ENCODE measurements around the gene TMUB2.

The TMUB2 gene

DNA sequence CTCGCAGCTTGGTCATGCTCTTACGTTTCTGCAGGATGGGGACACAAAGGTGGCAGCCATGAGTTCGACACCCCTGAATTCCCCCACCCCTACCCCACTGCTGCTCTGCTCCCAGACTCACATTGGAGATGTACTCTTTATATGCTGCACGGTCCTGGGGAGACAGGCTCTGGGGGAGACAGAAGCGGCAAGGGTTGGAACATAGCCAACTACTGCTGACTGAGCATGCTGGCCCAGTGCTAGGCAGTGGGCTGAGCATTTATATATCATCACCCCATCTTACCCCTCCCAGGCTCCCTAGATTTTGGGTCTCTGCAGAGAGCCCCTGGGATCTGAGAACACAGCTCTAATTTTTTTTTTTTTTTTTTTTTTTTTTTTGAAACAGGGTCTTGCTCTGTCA is 21.0 kb downstream of the TMUB2 start (continued):
- no peak for TF ChIP-seq ZNF701 (tag by site-specific recombination; IDR thresholded peaks at IDR 0.05)
- TF ChIP-seq ZNF785 (tag by site-specific recombination; IDR thresholded peaks at IDR 0.05): no peak
- no peak for TF ChIP-seq ZNF518A (tag by site-specific recombination; conservative IDR thresholded peaks at IDR 0.05; ENCODE audit: low read depth)
- TF ChIP-seq GLIS1 (tag by site-specific recombination; IDR thresholded peaks at IDR 0.05): no peak
- TF ChIP-seq, protein P1, sequence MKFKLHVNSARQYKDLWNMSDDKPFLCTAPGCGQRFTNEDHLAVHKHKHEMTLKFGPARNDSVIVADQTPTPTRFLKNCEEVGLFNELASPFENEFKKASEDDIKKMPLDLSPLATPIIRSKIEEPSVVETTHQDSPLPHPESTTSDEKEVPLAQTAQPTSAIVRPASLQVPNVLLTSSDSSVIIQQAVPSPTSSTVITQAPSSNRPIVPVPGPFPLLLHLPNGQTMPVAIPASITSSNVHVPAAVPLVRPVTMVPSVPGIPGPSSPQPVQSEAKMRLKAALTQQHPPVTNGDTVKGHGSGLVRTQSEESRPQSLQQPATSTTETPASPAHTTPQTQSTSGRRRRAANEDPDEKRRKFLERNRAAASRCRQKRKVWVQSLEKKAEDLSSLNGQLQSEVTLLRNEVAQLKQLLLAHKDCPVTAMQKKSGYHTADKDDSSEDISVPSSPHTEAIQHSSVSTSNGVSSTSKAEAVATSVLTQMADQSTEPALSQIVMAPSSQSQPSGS (tag by site-specific recombination; IDR thresholded peaks at IDR 0.05; ENCODE audit: low read depth): no peak
- TF ChIP-seq ZNF548 (tag by site-specific recombination; IDR thresholded peaks at IDR 0.05): no peak

DNA sequence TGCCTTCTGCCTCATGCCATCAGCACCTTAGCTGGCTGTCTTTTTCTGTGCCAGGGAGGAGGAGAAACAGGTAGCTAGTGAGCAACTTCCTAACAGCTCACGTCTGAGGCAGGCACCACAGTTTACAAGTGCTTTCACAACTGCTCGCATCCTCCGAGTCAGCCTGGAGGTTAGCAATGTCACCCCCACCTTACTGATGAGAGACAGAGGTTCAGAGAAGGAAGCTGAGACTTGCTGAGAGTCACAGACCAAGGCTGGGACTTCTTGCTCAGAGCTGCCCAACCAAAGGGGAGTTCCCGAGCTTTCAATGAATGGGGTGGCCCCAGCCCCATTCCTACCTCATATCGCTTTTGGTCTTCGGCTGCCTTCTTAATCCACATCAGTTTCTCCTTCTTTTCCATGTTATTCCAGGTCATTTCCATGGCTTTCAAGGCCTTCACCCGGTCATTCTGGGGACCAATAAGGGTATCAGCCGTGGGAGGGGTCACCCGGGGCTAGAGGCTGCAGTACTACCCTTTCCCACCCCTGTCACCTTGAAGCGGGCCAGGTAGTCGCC is 23.1 kb downstream of the TMUB2 start:
- CTCF ChIA-PET: interaction anchor here (0.6 to 4.1 kb wide), 22 partner anchors 8 to 364 kb away, joined by 3 to 33 read pairs (median 4); partner anchors contain the start of genes GRN, TMUB2 and UBTF
- no peak overlapping the region for H3K27ac ChIP-seq (ENCODE audit: extremely low read depth, low read depth, low read length)
- TF ChIP-seq ZNF404 (tag by site-specific recombination; IDR thresholded peaks at IDR 0.05) (no peak), ZBTB21 (tag by site-specific recombination; IDR thresholded peaks at IDR 0.05) (no peak)
- H3K36me3 ChIP-seq (ENCODE audit: control insufficient read depth in 2 of 2, insufficient read depth in 1 of 2, low read length in 2 of 2): peaks cover 31 to 81% of the 10 kb centered on the region in 2 experiments
- H3K4me3 ChIP-seq (ENCODE audit: low read depth, low read length): no peak overlapping the region
- POLR2A ChIA-PET: interaction anchor here (0.6 to 4.1 kb wide), 7 partner anchors 8 to 115 kb away, joined by 3 to 23 read pairs (median 4); partner anchors contain the start of genes ATXN7L3, TMUB2 and UBTF
- no peaks in the 10 kb centered on the region for H3K4me1 ChIP-seq (ENCODE audit: control insufficient read depth, insufficient read depth, low read length)
- H3K9me3 ChIP-seq (ENCODE audit: control insufficient read depth, insufficient read depth, low read depth, low read length): no peaks in the 10 kb centered on the region

DNA sequence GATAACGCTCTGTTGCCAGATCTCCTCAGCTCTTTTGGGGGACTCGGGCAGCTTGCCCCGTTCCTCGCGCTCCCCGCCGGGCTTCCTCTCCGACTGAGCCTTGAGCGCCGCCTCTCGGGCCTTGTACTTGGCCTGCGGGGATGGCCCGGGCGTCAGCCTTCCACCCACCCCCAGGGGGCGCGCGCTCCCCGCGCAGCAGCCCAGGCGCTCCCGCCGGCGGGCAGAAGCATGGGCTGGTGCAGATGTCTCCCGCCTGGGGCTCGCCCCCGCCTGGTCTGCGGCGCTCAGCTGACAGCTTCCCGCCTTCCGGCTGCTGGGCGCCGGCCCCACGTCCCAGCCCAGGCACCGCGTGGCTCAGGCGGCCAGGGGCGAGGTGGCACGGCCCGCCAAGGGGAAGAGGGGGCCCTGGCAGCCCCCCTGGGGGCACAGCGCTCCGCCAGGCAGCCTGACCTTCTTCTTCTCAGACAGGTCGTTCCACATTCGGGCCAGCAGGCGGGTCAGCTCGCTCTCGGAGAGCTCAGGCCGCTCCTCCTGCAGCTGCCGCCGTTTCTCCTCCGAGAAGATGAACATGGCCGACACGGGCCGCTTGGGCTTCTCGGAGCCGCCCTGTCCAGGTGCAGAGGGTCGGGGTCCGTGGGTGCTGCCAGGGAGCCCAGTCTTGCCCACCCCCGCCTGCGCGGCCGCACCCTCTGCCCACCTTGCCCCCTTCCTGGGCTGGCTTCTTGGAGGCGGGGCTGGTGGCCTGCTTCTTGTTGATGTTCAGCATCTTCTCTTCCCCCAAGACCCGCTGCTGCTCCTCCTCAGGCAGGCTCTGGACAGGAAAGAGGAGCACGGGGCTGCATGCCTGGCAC is 23.8 kb downstream of the TMUB2 start:
- Histone ChIP-seq H3K4me3 (ENCODE audit: low read depth, low read length) (no peak overlapping the region), H3K9me3 (ENCODE audit: control insufficient read depth, insufficient read depth, low read depth, low read length) (no peaks in the 10 kb centered on the region), H3K4me1 (ENCODE audit: control insufficient read depth, insufficient read depth, low read length) (no peaks in the 10 kb centered on the region), H3K27ac (ENCODE audit: extremely low read depth, low read depth, low read length) (no peak overlapping the region; the same call in 1 of the 2 replicates), H3K36me3 (ENCODE audit: control insufficient read depth in 2 of 2, insufficient read depth in 1 of 2, low read length in 2 of 2) (peaks cover 38 to 88% of the 10 kb centered on the region in 2 experiments)
- ChIA-PET CTCF (interaction anchor here (0.5 to 3.7 kb wide), 24 partner anchors 9 to 313 kb away, joined by 3 to 33 read pairs (median 4); partner anchors contain the start of genes GRN, SLC25A39 and TMUB2), POLR2A (interaction anchor here (0.9 to 4.1 kb wide), 6 partner anchors 8 to 114 kb away, joined by 3 to 23 read pairs (median 4); partner anchors contain the start of genes ATXN7L3, TMUB2 and UBTF)
- no peak for TF ChIP-seq ZNF423 (tag by site-specific recombination; IDR thresholded peaks at IDR 0.05)
- no peak for TF ChIP-seq ZNF596 (tag by site-specific recombination; IDR thresholded peaks at IDR 0.05)
- no peak for TF ChIP-seq ZSCAN5A (tag by site-specific recombination; IDR thresholded peaks at IDR 0.05)
- no peak for TF ChIP-seq ZNF843 (tag by site-specific recombination; IDR thresholded peaks at IDR 0.05)
- peak; percentile 31; the same call in 1 of the 2 replicates for TF ChIP-seq HIC1 (tag by site-specific recombination; IDR thresholded peaks at IDR 0.05)
- TF ChIP-seq ZNF580 (tag by site-specific recombination; IDR thresholded peaks at IDR 0.05): no peak
- no peak for TF ChIP-seq ZNF280C (tag by site-specific recombination; IDR thresholded peaks at IDR 0.05)
- no peak for TF ChIP-seq ZNF19 (tag by site-specific recombination; IDR thresholded peaks at IDR 0.05; ENCODE audit: low read depth)
- TF ChIP-seq FEZF1 (tag by site-specific recombination; IDR thresholded peaks at IDR 0.05): no peak
- TF ChIP-seq EGR2 (tag by site-specific recombination; IDR thresholded peaks at IDR 0.05; ENCODE audit: low read depth): no peak

Measured in HEK293 (cell line).